HG02588 (cell line): ENCODE results near the gene TMEM131L.
A peak's percentile ranks its signal among the peaks of the same experiment; 100 is the strongest.
"Not testable (repeated sequence)": the region's sequence is repeated elsewhere in the genome, so short reads cannot be mapped to it uniquely, and the experiment has no call there.

ENCODE experiments used
- ATAC-seq: cut with Tn5 transposase; IDR thresholded peaks from one replicate; pipeline ENCODE4 v1.9.1; 2021; ENCODE audit warnings: mild to moderate bottlenecking, moderate library complexity; ENCODE audit not compliant: unreplicated experiment

TMEM131L gene

DNA sequence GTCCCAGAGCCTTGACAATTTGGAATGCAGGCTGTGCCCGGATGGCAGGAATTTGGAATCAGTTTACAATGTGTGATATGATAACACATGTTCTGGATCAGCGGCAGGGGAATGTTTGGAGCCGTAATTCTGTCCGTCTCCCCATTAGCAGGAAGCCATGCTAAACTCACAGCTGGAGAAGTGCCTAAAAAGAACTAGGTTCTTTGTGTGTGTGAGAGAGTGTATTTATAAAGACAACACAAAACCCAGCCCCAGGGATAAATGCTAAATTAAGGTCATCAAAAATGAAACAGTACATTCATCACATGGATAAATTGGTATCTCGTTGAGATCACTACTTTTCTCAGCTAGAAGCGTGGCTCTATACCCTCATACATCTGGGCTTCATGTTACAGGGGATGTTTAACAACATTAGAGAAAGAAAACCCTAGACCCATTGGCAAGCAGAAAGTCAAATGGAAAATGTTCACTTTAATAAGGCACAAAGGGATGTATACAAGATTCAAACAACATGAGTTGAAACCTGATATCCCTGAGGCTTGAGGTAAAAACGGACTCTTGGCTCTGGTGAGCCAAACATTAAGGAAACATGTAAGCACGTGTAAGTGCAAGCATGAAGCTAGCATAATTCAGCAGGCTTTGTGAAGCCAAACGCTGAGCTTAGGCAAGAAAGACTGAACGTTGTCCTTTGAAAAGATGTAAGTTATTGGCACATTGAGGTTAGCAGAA is 18.0 kb upstream of the TMEM131L start:
- ATAC-seq, result no peak

DNA sequence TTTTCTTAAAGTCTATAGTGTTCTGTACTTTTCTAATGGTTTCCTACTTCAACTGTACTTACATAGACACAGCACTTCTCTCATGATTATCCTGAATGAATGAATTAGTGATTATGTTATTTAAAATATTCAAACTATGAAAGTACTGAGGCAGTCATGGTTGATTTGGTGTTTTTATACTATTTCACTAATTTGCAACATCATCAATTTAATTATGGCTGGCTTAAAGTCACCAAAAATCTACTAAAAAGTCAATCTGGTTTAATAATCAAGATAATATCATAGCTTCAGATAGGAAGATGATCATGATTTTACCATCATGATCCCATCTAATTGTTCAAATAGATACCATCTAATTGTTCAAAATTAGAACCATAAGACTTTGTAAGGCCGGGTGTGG is 16.8 kb upstream of the TMEM131L start:
- ATAC-seq, result no peak

DNA sequence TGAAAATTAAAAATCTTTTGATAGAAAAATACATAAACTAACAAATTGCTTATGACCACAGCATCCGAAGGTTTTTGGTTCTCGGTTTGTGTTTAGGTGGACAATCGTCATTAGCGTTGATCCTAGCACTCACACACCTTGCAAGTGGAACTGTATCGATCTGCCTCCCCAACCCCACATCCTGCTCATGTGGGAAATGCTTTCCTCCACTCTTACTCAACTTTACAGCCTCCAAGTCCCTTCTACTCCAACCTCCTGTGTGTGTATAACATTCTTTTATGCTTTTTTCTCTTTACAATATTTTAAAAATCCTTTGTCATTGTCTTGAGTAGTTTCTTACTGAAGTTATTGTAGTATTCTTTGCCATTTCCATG is 15.6 kb upstream of the TMEM131L start:
- no peak for ATAC-seq

DNA sequence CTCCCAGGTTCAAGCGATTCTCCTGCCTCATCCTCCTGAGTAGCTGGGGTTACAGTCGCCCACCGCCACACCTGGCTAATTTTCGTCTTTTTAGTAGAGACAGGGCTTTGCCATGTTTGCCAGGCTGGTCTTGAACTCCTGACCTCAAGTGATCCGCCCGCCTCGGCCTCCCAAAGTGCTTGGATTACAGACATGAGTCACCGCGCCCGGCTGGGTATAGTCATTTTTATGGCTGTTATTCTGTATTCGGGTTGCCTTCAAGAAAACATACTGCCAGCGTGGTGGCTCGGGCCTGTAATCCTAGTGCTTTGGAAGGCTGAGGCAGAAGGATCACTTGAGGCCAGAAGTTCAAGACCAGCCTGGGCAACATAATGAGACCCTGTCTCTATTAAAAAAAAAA is 15.0 kb upstream of the TMEM131L start:
- ATAC-seq, result not testable (repeated sequence)

DNA sequence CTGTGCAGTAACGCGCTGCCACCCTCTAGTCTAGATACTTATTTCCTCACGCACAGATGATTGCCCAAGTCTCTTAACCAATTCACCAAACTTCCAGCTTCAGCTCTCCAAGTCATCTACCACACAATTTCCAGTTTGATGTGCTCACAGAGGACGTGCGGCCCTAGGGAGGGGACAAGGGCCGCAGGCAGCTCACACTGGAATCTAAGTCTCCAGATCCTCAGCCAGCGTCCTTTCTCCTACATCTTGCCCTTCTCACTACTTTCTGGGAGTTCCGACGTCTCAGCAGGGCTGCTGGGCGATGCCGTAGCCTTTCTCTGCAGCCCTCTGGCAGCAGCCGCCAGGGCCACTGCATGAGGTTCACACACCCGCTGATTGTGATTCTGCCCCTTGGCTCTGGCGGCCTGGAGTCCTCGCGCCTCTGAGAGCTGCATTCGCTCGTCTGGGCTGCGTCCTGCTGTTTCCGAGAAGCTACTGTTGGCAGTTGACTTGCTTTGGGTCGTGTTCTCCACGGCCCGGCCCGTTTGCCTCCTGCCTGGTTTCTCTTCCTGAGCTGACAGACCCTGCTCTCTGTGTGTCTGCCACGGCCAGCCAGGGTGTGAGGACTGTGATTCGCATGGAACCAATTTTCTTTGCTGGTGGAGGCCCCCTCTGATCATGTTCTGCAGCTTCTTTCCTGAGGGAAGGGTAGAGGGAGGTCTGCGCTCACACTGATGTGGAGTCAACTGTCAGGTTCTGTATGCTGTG is 14.1 kb upstream of the TMEM131L start:
- no peak for ATAC-seq

DNA sequence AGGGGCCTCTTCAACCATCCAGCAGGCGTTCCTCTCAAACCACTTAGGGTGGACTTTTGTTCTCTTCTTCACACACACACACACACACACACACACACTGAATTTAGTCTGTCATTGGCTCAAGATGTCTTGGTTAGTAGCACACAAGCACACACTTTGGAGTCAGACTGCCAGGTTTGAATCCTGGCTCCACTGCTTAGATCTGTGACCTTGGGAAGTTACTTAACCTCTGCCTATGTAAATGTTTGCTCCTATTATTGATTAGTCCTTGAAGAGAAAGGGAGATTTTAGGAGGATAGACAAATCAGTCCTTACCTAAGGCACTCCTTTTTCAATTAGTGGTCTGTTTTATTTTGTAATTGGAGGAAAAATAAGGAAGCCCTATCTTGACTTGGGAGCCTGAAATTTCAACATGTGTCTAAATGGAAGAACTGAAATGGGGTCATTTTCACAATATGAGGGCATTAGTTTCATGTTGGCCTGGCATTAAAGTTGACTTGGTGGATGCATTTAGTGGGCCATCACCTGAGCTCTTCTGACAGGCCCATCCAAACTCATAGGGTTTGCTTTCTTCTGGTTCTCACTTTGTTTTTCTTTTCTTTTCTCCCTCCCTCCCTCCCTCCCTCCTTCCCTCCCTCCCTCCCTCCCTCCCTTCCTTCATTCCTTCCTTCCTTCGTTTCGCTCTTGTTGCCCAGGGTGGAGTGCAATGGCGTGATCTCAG is 13.3 kb upstream of the TMEM131L start:
- ATAC-seq, result no peak

DNA sequence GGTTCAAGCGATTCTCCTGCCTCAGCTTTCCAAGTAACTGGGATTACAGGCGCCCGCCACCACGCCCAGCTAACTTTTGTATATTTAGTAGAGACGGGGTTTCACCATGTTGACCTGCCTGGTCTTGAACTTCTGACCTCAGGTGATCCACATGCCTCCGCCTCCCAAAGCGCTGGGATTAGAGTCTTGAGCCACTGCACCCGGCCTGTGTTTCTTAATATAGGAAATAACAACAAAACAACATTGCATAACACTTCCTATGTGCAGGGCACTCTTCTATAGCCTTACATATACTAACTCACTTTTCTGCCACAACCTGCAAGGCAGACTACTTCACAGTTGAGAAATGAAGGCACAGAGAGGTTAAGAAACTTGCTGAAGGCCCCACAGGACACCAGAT is 12.8 kb upstream of the TMEM131L start:
- ATAC-seq, result no peak

DNA sequence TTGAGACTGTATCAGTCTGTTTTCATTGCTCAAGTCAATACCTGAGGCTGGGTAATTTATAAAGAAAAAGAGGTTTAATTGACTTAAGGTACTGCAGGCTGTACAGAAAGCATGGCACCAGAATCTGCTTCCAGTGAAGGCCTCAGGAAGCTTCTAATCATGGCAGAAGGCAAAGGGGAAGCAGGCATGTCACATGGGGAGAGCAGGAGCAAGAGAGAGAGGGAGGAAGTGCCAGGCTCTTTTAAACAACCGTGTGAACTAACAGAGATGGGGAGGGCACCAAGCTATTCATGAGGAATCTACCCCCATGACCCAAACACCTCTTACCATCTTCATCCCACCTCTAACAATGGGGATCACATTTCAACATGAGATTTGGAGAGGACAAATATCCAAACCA is 7.2 kb upstream of the TMEM131L start:
- no peak for ATAC-seq

DNA sequence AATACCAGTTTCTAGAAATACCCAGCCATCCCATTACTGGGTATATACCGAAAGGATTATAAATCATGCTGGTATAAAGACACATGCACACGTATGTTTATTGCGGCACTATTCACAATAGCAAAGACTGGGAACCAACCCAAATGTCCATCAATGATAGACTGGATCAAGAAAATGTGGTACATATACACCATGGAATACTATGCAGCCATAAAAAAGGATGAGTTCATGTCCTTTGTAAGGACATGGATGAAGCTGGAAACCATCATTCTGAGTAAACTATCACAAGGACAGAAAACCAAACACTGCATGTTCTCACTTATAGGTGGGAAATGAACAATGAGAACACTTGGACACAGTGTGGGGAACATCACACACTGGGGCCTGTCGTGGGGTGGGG is 4.6 kb upstream of the TMEM131L start:
- not testable (repeated sequence) for ATAC-seq

DNA sequence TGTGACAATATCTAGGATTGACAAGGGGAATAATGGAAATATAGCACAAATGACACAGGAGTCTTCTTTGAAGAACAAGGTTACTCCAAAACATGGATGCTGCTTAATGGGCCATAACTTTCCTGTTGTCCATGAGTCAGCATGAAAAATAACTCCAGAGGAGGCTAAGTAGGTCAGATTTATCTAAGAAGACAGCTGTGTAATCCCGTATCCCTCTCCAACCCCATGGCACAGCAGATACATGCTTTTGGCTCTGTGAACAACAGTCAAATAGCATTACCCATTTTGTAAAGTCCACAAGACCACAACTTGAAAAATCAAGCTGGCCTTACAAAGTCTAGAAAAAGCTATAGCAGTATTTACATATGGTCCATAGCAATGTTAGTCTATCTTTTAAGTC is 2.1 kb upstream of the TMEM131L start:
- ATAC-seq, result no peak

DNA sequence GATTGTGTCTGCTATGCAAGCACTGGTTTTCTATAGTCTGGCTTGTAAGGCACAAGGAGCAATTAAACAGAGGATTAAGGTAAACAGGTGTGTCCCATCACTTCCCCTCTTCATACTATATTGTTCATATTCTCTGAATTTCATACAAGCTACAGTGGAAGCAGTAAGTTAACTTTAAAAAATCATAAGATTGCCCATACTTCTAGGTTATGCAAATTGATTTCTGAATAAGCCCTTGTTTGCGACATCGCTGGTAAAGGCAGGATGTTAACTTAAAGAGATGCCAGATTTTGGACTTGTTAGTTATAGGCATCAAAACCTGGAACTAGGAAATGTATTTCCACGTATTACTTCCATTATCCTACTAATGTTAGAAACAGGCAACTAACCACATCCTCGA is 1.0 kb upstream of the TMEM131L start:
- ATAC-seq, result no peak

DNA sequence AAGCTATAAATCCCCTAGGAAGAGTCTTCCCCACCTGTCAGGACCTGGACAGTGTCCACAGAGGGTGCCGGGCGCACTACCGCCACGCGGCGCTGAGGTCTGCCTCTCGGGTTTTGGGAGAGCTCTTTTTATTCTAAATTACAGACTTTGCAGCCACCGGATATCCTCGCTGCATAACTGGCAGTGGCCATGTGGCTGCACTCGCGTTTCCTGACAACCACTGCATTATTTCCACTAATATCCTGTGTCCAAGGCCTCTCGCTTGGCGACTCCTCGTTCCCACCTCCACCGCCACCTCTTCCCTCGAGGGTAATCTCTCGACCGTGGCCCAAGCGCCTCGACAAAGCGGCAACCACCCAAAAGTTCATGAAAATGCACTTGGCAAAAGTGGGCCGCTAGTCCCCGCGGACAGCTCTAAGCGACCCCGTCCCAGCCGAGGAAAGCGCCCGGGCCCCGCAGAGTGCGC is 512 bp upstream of the TMEM131L start:
- ATAC-seq, result no peak

DNA sequence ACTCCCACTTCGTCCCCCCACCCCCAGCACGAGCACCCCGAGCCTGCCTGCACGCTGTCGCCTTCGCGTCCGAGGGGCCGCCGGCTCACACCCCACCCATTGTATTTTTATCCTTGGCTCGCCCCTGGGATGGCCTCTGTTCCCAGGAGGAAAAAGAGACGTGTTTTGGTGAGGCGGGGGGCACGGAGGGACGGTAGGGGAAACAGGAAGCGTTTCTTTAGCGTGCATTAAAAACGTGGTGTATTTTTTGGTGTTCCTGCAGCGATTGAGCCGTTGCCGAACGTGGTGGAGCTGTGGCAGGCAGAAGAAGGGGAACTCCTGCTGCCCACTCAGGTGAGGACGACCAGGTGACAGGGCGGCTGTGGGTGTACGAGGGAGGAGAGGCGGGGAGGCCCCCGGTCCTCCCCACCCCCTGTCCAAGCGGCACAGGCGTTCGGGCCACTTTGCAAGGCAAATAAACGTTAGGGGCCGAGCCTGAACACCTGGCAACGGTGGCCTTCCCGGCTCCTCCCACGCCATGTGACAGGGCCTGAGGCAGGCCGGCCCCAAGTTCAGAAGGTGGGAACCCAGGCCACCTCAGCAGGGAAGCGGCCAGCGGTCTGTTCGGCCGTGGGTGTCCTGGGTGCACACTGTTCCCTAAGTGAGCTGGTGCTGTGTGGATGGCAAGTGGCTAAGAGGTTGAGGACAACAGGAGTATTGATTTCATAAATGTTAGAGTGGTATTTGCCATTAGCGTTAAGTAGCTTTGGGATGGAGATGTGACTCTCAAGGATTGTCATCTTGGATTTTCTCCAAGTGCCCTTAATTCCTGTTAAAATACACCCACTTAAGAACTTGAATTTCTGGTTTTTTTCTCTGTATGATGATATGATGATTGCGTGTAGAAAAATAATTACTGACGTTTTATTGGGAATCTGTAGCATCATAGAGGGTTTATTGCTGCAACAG is 1.1 kb downstream of the TMEM131L start:
- ATAC-seq, result peak; percentile 64

DNA sequence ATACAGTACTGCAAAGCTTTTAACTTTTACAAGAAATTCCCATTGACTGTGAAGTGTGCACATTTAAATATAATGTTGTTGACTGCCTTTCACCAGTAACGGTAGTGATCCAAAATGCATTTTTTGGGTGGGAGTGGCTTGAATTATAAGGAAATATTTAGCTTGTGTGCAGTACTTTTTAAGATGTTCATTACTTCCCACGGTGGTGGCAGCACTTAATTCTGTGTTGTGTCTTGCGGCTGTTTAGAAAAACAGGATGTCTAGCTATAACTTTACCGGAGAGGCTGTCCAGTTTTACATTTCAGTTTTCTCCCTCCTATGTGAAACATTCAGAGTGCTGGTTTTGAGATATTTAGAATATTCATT is 1.7 kb downstream of the TMEM131L start:
- no peak for ATAC-seq

DNA sequence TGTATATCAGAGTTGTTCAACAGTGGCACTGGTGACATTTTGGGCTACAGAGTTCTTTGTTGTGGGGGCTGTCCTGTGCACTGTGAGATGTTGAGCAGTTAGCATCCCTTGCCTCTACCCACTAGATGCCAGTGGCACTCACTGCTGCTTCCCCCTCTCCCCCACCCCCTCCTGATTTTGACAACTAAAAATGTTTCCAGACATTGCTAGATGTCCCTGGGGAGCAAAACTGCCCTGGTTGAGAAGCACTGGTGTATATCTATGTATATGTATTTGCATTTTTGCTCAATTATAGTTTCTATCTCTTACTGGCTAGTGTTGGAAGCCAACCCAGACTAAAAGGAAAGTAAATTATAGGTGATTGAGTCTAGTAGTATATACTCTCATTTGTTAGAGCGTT is 2.4 kb downstream of the TMEM131L start:
- ATAC-seq, result peak; percentile 19

DNA sequence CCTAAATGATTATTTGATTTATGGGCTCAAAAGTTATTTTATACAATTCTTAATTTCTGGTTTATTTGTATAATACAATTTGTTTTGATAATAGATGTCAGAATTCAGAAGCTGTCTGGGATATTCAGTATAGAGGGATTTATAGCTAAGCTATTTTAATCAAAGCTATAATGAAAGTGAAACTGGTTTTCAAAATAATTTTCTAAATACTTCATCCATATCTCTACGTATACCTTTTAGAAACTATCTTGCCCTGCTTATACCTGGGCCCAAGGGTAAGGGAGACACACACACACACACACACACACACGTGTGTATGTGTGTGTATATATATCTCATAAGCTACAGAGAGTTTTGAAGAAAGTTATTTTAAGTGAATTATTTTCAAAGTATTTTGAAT is 2.9 kb downstream of the TMEM131L start:
- ATAC-seq, result no peak

DNA sequence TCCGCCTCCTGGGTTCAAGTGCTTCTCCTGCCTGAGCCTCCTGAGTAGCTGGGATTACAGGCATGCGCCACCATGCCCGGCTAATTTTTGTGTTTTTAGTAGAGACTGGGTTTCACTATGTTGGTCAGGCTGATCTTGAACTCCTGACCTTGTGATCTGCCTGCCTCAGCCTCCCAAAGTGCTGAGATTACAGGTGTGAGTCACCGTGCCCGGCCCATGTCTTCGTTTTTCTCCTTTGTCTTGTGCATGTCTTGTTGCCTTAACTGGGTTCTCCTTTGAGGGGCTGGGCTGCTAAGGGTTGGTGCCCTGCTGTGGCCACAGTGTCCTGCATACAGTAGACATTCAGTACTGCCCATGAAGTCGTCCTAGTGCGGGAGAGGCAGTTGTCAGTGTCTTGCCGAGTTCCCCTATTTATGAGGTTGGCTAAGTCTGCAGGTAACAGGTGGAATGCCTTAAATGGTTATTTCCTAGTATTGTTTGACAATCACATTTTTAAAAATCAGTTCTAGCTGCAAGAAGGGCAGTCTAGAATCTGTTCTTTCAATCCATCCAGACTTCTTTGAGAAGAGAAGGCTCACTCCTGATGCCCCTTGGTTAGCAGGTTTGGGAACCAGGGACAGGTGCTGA is 5.0 kb downstream of the TMEM131L start:
- not testable (repeated sequence) for ATAC-seq

DNA sequence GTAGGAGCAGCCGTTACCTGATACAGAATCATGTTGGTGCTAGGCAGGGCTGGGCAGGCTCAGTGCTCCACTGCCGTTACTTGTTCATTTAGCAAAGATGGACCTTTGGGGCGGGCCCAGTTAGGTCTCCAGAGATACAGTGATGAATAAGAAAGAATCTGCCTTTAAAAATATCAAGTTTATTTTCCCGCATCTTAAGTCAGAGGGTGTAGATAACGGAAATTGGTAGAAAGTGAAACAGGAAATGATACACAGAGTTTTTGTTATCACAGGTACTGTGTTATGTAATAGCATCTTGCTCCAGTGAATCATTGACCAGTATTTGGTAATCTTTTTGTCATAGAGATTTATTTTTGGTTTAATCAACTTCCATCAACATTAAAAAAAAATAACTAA is 5.5 kb downstream of the TMEM131L start:
- peak; percentile 14 for ATAC-seq

DNA sequence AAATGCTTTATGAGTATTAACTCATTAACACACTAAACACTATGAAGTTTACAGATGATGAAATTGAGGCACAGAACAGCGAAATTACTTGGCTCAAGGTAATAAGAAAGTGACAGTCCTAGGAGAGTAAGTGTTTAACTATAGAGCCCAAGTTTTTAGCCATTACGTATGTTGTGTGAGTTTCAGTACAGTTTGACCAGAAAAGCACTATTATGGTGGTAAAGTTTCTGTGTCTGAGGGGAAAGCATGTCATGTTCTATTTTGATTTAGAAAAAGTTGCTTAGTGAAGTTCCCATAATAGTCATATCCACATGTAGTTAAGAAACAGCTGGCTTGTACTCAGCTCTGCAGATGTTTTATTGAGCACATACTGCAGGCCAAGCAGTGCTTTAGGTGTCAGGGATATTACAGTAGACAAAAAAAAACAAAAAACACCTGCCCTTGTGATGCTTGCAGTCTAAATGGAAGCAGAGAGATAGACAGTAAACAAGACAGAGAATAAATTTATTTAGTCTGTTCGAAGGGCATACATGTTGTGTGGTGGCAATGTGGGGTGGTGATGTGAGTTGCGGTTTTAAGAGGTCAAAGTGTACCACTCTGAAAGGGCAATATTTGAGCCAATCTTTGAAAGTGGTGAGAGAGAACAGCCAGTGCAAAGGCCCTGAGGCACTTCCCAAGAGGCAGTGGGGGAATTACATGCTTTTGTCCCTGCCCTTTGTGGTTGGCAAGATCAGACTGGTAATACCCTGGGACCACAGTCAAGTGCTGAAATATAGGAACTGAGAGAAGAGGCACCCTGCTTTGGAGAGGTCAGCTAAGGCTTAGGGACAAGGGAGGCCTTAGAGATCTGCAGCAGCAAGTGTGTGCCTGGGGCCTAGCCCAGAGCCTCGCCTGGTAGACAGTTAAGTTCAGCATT is 6.2 kb downstream of the TMEM131L start:
- peak; percentile 45 for ATAC-seq
